ENCODE data around the gene REC8.

DNA sequence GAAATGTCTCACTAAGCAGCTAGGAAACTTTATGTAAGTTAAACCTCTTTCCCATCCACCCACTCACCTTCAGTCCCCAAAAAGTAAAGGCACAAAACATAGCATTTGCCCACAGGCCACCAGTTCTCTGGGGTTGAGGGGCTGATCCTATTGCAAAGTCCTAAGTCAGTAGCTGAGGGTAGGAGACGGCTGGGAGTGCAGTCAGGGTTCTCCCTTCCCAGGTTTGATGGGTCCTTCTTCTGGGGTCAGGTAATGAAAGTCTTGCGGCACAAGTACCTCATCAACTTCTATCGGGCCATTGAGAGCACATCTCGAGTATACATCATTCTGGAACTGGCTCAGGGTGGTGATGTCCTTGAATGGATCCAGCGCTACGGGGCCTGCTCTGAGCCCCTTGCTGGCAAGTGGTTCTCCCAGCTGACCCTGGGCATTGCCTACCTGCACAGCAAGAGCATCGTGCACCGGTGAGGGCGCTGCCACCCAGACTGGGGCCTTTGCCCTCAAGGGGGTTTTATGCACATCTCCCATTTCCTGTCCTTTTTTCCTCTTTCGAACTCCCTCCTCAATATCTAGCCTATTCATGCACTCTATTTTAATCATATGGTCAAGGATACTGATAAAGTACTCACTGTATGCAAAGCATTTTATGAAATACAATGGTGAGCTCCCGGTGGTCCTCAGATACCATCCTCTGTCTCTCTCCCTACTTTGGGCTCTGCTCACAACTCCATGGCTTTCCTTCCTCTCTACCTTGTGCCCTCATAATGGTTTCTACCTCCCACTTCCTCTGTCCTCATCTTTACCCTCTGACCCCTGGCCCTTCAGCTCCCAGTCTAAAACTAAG lies 34.6 kb downstream of the REC8 start:
- no peak for TF ChIP-seq CTCF (conservative IDR thresholded peaks at IDR 0.05)
- no peak for TF ChIP-seq EZH2 (IDR thresholded peaks at IDR 0.05; ENCODE audit: low read depth)
